ENCODE measurements around the gene PDK3.

PDK3 gene

GRCh38 chrX:24483596-24483995, 18.5 kb downstream of the PDK3 start:
- TF ChIP-seq LEF1 (IDR thresholded peaks at IDR 0.05; ENCODE audit: borderline replicate concordance) = no peak
- TF ChIP-seq TARDBP (IDR thresholded peaks at IDR 0.05) = no peak
- no peak for TF ChIP-seq FOXA1 (IDR thresholded peaks at IDR 0.05)
- no peak for TF ChIP-seq ARNT (IDR thresholded peaks at IDR 0.05)
- no peak for TF ChIP-seq NFRKB (IDR thresholded peaks at IDR 0.05)
- TF ChIP-seq SP1 (IDR thresholded peaks at IDR 0.05) = no peak
- no peak for TF ChIP-seq SUZ12 (IDR thresholded peaks at IDR 0.05)
- no peak for TF ChIP-seq ELF4 (IDR thresholded peaks at IDR 0.05)
- no peak for TF ChIP-seq BHLHE40 (IDR thresholded peaks at IDR 0.05; ENCODE audit: borderline replicate concordance)
- no peak for TF ChIP-seq FOXK2 (IDR thresholded peaks at IDR 0.05)
- TF ChIP-seq CTBP1 (IDR thresholded peaks at IDR 0.05; ENCODE audit: borderline replicate concordance) = no peak
- TF ChIP-seq ZNF384 (IDR thresholded peaks at IDR 0.05) = no peak
- no peak for TF ChIP-seq FOXM1 (IDR thresholded peaks at IDR 0.05; ENCODE audit: borderline replicate concordance)
- no peak for TF ChIP-seq L3MBTL2 (conservative IDR thresholded peaks at IDR 0.05)
- no peak for DNase-seq (ENCODE audit: extremely low spot score)
- ChIA-PET CTCF (no interaction called here), POLR2A (no interaction called here)

GRCh38 chrX:24485323-24485722, 20.2 kb downstream of the PDK3 start:
- TF ChIP-seq FOXK2 (IDR thresholded peaks at IDR 0.05) (no peak), TARDBP (IDR thresholded peaks at IDR 0.05) (no peak), NFRKB (IDR thresholded peaks at IDR 0.05) (no peak), PKNOX1 (IDR thresholded peaks at IDR 0.05) (no peak), CTBP1 (IDR thresholded peaks at IDR 0.05; ENCODE audit: borderline replicate concordance) (no peak), LEF1 (IDR thresholded peaks at IDR 0.05; ENCODE audit: borderline replicate concordance) (no peak), BHLHE40 (IDR thresholded peaks at IDR 0.05; ENCODE audit: borderline replicate concordance) (no peak), L3MBTL2 (conservative IDR thresholded peaks at IDR 0.05) (no peak), SUZ12 (IDR thresholded peaks at IDR 0.05) (no peak), FOXA1 (IDR thresholded peaks at IDR 0.05) (no peak), FOXM1 (IDR thresholded peaks at IDR 0.05; ENCODE audit: borderline replicate concordance) (no peak), SP1 (IDR thresholded peaks at IDR 0.05) (no peak), HDGF (IDR thresholded peaks at IDR 0.05; ENCODE audit: borderline replicate concordance) (no peak), ZNF384 (IDR thresholded peaks at IDR 0.05) (no peak), ARNT (IDR thresholded peaks at IDR 0.05) (no peak), ELF4 (IDR thresholded peaks at IDR 0.05) (no peak)
- CTCF ChIA-PET = no interaction called here
- POLR2A ChIA-PET = no interaction called here
- no peak for DNase-seq (ENCODE audit: extremely low spot score)

- CTCF ChIA-PET = no interaction called here
- no peak for DNase-seq (ENCODE audit: extremely low spot score)
- POLR2A ChIA-PET = no interaction called here
- TF ChIP-seq FOXA1 (IDR thresholded peaks at IDR 0.05) = no peak
- no peak for TF ChIP-seq SUZ12 (IDR thresholded peaks at IDR 0.05)
- TF ChIP-seq CTBP1 (IDR thresholded peaks at IDR 0.05; ENCODE audit: borderline replicate concordance) = no peak
- no peak for TF ChIP-seq L3MBTL2 (conservative IDR thresholded peaks at IDR 0.05)
- no peak for TF ChIP-seq PKNOX1 (IDR thresholded peaks at IDR 0.05)
- TF ChIP-seq NFRKB (IDR thresholded peaks at IDR 0.05) = no peak
- no peak for TF ChIP-seq ARNT (IDR thresholded peaks at IDR 0.05)
- TF ChIP-seq FOXM1 (IDR thresholded peaks at IDR 0.05; ENCODE audit: borderline replicate concordance) = no peak
- TF ChIP-seq SP1 (IDR thresholded peaks at IDR 0.05) = no peak
- no peak for TF ChIP-seq LEF1 (IDR thresholded peaks at IDR 0.05; ENCODE audit: borderline replicate concordance)
- TF ChIP-seq FOXK2 (IDR thresholded peaks at IDR 0.05) = no peak
Measured at GRCh38 chrX:24485976-24486680, 21.0 kb downstream of the PDK3 start.

GRCh38 chrX:24487571-24487970, 22.5 kb downstream of the PDK3 start:
- ChIA-PET POLR2A (no interaction called here), CTCF (no interaction called here)
- TF ChIP-seq FOXM1 (IDR thresholded peaks at IDR 0.05; ENCODE audit: borderline replicate concordance) = no peak
- no peak for TF ChIP-seq SP1 (IDR thresholded peaks at IDR 0.05)
- TF ChIP-seq TARDBP (IDR thresholded peaks at IDR 0.05) = no peak
- TF ChIP-seq CTBP1 (IDR thresholded peaks at IDR 0.05; ENCODE audit: borderline replicate concordance) = no peak
- TF ChIP-seq ZNF384 (IDR thresholded peaks at IDR 0.05) = no peak
- no peak for TF ChIP-seq LEF1 (IDR thresholded peaks at IDR 0.05; ENCODE audit: borderline replicate concordance)
- no peak for TF ChIP-seq HDGF (IDR thresholded peaks at IDR 0.05; ENCODE audit: borderline replicate concordance)
- no peak for DNase-seq (ENCODE audit: extremely low spot score)

- DNase-seq (ENCODE audit: extremely low spot score) = no peak
- ChIA-PET POLR2A (no interaction called here), CTCF (no interaction called here)
- TF ChIP-seq BHLHE40 (IDR thresholded peaks at IDR 0.05; ENCODE audit: borderline replicate concordance) (no peak), HDGF (IDR thresholded peaks at IDR 0.05; ENCODE audit: borderline replicate concordance) (no peak)
Measured at GRCh38 chrX:24491741-24492140, 26.7 kb downstream of the PDK3 start.

- no peak for TF ChIP-seq L3MBTL2 (conservative IDR thresholded peaks at IDR 0.05)
- TF ChIP-seq SUZ12 (IDR thresholded peaks at IDR 0.05) = no peak
- no peak for TF ChIP-seq ELF4 (IDR thresholded peaks at IDR 0.05)
- TF ChIP-seq NFRKB (IDR thresholded peaks at IDR 0.05) = no peak
- no peak for TF ChIP-seq FOXM1 (IDR thresholded peaks at IDR 0.05; ENCODE audit: borderline replicate concordance)
- TF ChIP-seq TARDBP (IDR thresholded peaks at IDR 0.05) = no peak
- TF ChIP-seq LEF1 (IDR thresholded peaks at IDR 0.05; ENCODE audit: borderline replicate concordance) = no peak
- TF ChIP-seq BHLHE40 (IDR thresholded peaks at IDR 0.05; ENCODE audit: borderline replicate concordance) = no peak
- no peak for TF ChIP-seq ARNT (IDR thresholded peaks at IDR 0.05)
- TF ChIP-seq HDGF (IDR thresholded peaks at IDR 0.05; ENCODE audit: borderline replicate concordance) = no peak
- TF ChIP-seq ZNF384 (IDR thresholded peaks at IDR 0.05) = no peak
- no peak for TF ChIP-seq FOXK2 (IDR thresholded peaks at IDR 0.05)
- CTCF ChIA-PET = no interaction called here
- DNase-seq (ENCODE audit: extremely low spot score) = no peak
- POLR2A ChIA-PET = no interaction called here
Measured at GRCh38 chrX:24493740-24494581, 28.9 kb downstream of the PDK3 start.

Data from HEK293T (cell line).